ENCODE results near the gene LBP.

- no peak for TF ChIP-seq CTCF (IDR thresholded peaks at IDR 0.05)
- TF ChIP-seq POLR2A (IDR thresholded peaks at IDR 0.05), result no peak
Observed at GRCh38 chr20:38424401-38424800, 78.1 kb downstream of the LBP start.
